Activated B cell treated with CpG ODN at 0.5 μM for 24 hours (primary cell): ENCODE results near the gene MC2R. TPM values are rescaled to one million over a fixed set of nuclear protein-coding genes. Genes with fewer than 3 reads are reported as not detected.

Source experiments
- ATAC-seq: fragments of 200-7000 bp; cut with Tn5 transposase; one replicate; pipeline ENCODE4 v1.10.0; 2021; ENCODE audit warnings: low read depth, mild to moderate bottlenecking, moderate library complexity
- CTCF ChIA-PET: fragments of 350-600 bp; sonication (Branson Sonifier 250); formaldehyde crosslinking; loops from one replicate; lab custom pipeline; 2021; ENCODE audit warnings: antibody characterized with exemption; lab: Charles Lee
- POLR2A ChIA-PET: fragments of 350-600 bp; sonication (Branson Sonifier 250); formaldehyde crosslinking; loops from one replicate; lab custom pipeline; 2021; ENCODE audit warnings: antibody characterized with exemption; lab: Charles Lee
- DNase-seq: peaks from one replicate; pipeline ENCODE4 v3.0.0; 2022
- H3K27ac Mint-ChIP-seq: one replicate; pipeline ENCODE4 v1.8.0; 2020; ENCODE audit warnings: mixed read lengths
- H3K27me3 Mint-ChIP-seq: one replicate; pipeline ENCODE4 v1.8.0; 2021; ENCODE audit warnings: mixed read lengths
- H3K36me3 Mint-ChIP-seq: one replicate; pipeline ENCODE4 v1.8.0; 2021; ENCODE audit warnings: low read depth, mixed read lengths
- H3K4me1 Mint-ChIP-seq: one replicate; pipeline ENCODE4 v1.8.0; 2021; ENCODE audit warnings: mixed read lengths
- H3K4me3 Mint-ChIP-seq: one replicate; pipeline ENCODE4 v1.8.0; 2020; ENCODE audit warnings: mild to moderate bottlenecking, mixed read lengths
- H3K9me3 Mint-ChIP-seq: one replicate; pipeline ENCODE4 v1.8.0; 2020; ENCODE audit warnings: mixed read lengths
- intact Hi-C: fragments of 100-400 bp; cut with micrococcal nuclease; formaldehyde crosslinking; loops from one replicate; pipeline ENCODE4 v1.15.1; 2024
- total RNA-seq: library from RNA; stranded (reverse); gene quantifications from 2 replicates; pipeline ENCODE4 v1.2.3, GENCODE V29; 2022
- TF ChIP-seq, protein P1 (sequence below): fragments of 200-600 bp; IDR thresholded peaks from one replicate; pipeline ENCODE4 v1.8.0; 2022; ENCODE audit warnings: antibody characterized with exemption, mild to moderate bottlenecking

MC2R gene
- total RNA-seq, 1 donor from 2014 or later: not detected

GRCh38 chr18:13913205-13913604 is 2.1 kb downstream of the MC2R start:
- ATAC-seq: no peak
- no peak for DNase-seq
- Mint-ChIP-seq H3K4me3 (no peak overlapping the region), H3K4me1 (no peaks in the 10 kb centered on the region), H3K36me3 (no peaks in the 10 kb centered on the region), H3K9me3 (no peaks in the 10 kb centered on the region), H3K27ac (no peak overlapping the region), H3K27me3 (peaks cover 4% of the 10 kb centered on the region)
- POLR2A ChIA-PET: no interaction called here
- TF ChIP-seq, protein P1, sequence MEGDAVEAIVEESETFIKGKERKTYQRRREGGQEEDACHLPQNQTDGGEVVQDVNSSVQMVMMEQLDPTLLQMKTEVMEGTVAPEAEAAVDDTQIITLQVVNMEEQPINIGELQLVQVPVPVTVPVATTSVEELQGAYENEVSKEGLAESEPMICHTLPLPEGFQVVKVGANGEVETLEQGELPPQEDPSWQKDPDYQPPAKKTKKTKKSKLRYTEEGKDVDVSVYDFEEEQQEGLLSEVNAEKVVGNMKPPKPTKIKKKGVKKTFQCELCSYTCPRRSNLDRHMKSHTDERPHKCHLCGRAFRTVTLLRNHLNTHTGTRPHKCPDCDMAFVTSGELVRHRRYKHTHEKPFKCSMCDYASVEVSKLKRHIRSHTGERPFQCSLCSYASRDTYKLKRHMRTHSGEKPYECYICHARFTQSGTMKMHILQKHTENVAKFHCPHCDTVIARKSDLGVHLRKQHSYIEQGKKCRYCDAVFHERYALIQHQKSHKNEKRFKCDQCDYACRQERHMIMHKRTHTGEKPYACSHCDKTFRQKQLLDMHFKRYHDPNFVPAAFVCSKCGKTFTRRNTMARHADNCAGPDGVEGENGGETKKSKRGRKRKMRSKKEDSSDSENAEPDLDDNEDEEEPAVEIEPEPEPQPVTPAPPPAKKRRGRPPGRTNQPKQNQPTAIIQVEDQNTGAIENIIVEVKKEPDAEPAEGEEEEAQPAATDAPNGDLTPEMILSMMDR: no peak
- CTCF ChIA-PET: no interaction called here
- intact Hi-C loops: no loop called here

DNA sequence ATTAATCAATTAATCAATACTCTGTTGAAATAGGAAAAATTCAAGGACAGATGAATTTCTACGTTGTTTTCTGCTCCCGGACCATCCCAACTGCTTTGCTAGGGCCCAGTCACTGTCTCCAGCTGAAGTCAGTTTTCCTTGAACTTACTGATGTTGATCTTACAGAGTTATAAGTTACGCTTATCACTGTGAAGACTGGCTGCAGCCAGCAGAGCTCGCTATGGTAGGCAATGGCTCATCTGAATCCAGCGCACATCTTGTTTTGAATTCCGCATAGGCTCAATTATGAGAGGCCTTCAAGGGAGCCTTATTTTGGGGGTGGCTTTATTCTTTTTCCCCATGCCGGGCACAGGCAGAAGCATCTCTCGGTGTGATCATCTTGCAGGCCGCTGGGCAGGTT is 2.7 kb downstream of the MC2R start:
- no peaks in the 10 kb centered on the region for H3K4me1 Mint-ChIP-seq
- H3K4me3 Mint-ChIP-seq: no peak overlapping the region
- H3K9me3 Mint-ChIP-seq: no peaks in the 10 kb centered on the region
- peaks cover 4% of the 10 kb centered on the region for H3K27me3 Mint-ChIP-seq
- H3K27ac Mint-ChIP-seq: no peak overlapping the region
- TF ChIP-seq, protein P1: no peak
- no peaks in the 10 kb centered on the region for H3K36me3 Mint-ChIP-seq
- DNase-seq: no peak
- CTCF ChIA-PET: no interaction called here
- intact Hi-C loops: no loop called here
- ATAC-seq: no peak
- POLR2A ChIA-PET: no interaction called here

DNA sequence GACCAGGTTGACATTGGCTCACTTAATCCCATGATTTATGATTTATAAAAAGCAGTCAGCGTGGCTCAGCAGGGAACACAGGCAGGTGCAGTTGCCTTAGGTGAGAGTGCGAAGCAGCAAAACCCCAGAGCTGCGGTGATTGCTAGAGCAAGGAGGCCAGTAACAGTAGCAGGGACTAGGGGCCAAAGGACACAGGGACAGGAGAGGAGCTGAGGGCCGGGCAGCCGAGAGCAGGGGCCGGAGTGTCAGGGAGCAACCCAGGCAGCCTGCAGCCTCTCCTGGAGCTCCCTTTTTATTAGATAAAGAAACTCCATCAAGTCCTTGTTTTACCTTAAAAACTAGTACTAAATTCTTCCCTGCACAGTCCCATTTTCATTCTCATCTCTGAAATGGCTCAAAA is 4.3 kb downstream of the MC2R start:
- ATAC-seq (no peak), DNase-seq (no peak)
- no peak overlapping the region for H3K27ac Mint-ChIP-seq
- POLR2A ChIA-PET: no interaction called here
- CTCF ChIA-PET: no interaction called here
- no peak overlapping the region for H3K4me3 Mint-ChIP-seq
- TF ChIP-seq, protein P1: no peak
- peaks cover 2% of the 10 kb centered on the region for H3K27me3 Mint-ChIP-seq
- H3K9me3 Mint-ChIP-seq: no peaks in the 10 kb centered on the region
- H3K4me1 Mint-ChIP-seq: no peaks in the 10 kb centered on the region
- intact Hi-C loops: no loop called here
- H3K36me3 Mint-ChIP-seq: no peaks in the 10 kb centered on the region

GRCh38 chr18:13910501-13910900 is 4.8 kb downstream of the MC2R start:
- CTCF ChIA-PET: no interaction called here
- H3K36me3 Mint-ChIP-seq: no peaks in the 10 kb centered on the region

GRCh38 chr18:13909141-13909940 is 6.0 kb downstream of the MC2R start:
- Mint-ChIP-seq H3K27ac (no peak overlapping the region), H3K4me3 (no peak overlapping the region), H3K9me3 (no peaks in the 10 kb centered on the region), H3K36me3 (no peaks in the 10 kb centered on the region), H3K4me1 (no peaks in the 10 kb centered on the region), H3K27me3 (peaks cover 2% of the 10 kb centered on the region)
- intact Hi-C loops: no loop called here
- DNase-seq: no peak
- CTCF ChIA-PET: no interaction called here
- ATAC-seq: no peak
- POLR2A ChIA-PET: no interaction called here
- TF ChIP-seq, protein P1: no peak

More at GRCh38 chr18:13910501-13910900, 4.8 kb downstream of the MC2R start:
- no peak overlapping the region for H3K4me3 Mint-ChIP-seq
- ATAC-seq: no peak
- no peaks in the 10 kb centered on the region for H3K9me3 Mint-ChIP-seq
- TF ChIP-seq, protein P1: no peak
- peaks cover 2% of the 10 kb centered on the region for H3K27me3 Mint-ChIP-seq
- no peak overlapping the region for H3K27ac Mint-ChIP-seq
- intact Hi-C loops: no loop called here
- POLR2A ChIA-PET: no interaction called here
- DNase-seq: no peak
- H3K4me1 Mint-ChIP-seq: no peaks in the 10 kb centered on the region
